Activated T-helper 17 cell treated with anti-CD3 and anti-CD28 coated beads, Interleukin-2, amount 50 U/mL, for 72 hours (primary cell): ENCODE measurements around the gene UBL4B. TPM values are rescaled to one million over a fixed set of nuclear protein-coding genes. Genes with fewer than 3 reads are reported as not detected.

Experiments used
- ATAC-seq: fragments of 150-1000 bp; cut with Tn5 transposase; replicated peaks from 2 replicates; pipeline ENCODE4 v1.10.0; 2021; ENCODE audit warnings: mild to moderate bottlenecking, moderate library complexity
- H3K27ac Mint-ChIP-seq: one replicate; pipeline ENCODE4 v1.8.0; 2022; ENCODE audit warnings: mixed read lengths
- H3K27me3 Mint-ChIP-seq: one replicate; pipeline ENCODE4 v1.8.0; 2022; ENCODE audit warnings: mixed read lengths
- H3K36me3 Mint-ChIP-seq: one replicate; pipeline ENCODE4 v1.8.0; 2022; ENCODE audit warnings: low read depth, mild to moderate bottlenecking, mixed read lengths
- H3K4me1 Mint-ChIP-seq: one replicate; pipeline ENCODE4 v1.8.0; 2022; ENCODE audit warnings: mixed read lengths
- H3K4me3 Mint-ChIP-seq: one replicate; pipeline ENCODE4 v1.8.0; 2022; ENCODE audit warnings: mild to moderate bottlenecking, mixed read lengths
- H3K9me3 Mint-ChIP-seq: one replicate; pipeline ENCODE4 v1.8.0; 2022; ENCODE audit warnings: mixed read lengths
- total RNA-seq, 2 donors: library from RNA; stranded (reverse); gene quantifications; one replicate each; pipeline ENCODE4 v1.2.3, GENCODE V29; 2022

Gene UBL4B
- total RNA-seq, 2 donors from 2014 or later = not detected

DNA sequence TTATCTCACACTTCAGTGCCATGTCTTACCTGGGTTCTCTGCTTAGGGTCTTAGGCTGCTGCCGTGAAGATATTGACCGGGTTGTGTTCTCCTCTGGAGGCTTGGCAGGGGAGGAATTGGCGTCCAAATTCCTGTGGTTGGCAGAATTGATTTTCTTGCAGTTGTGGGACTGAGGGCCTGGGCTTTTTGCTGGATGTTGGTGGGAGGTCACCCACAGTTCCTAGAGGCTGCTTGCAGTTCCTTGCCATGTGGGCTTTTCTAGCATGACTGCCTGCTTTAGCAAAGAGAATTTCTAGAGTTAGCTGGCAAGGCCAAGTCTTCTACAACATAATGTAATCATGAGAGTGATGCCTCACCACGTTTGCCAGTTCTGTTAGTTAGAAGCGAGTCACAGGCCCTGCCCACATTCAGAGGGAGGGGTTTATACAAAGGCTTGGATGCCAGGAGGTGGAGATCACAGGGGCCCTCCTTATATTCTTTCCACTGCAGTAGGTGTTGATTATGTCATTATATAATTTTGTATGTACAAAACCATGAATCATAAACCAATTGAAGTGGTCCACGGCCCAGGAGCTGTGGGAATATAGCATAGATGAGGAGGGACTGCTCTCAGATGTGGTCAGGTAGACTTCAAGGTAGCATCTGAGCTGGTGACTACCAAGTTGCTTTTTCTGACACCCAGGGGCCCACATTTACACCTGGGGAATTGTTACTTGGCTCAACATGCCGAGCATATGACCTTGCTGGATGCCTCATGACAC lies 6.6 kb downstream of the UBL4B start:
- ATAC-seq = peak; percentile 42
- Mint-ChIP-seq H3K27me3 (peaks cover 11% of the 10 kb centered on the region), H3K36me3 (peaks cover 8% of the 10 kb centered on the region), H3K4me3 (no peak overlapping the region), H3K4me1 (peaks cover 8% of the 10 kb centered on the region), H3K27ac (no peak overlapping the region), H3K9me3 (peaks cover 5% of the 10 kb centered on the region)

DNA sequence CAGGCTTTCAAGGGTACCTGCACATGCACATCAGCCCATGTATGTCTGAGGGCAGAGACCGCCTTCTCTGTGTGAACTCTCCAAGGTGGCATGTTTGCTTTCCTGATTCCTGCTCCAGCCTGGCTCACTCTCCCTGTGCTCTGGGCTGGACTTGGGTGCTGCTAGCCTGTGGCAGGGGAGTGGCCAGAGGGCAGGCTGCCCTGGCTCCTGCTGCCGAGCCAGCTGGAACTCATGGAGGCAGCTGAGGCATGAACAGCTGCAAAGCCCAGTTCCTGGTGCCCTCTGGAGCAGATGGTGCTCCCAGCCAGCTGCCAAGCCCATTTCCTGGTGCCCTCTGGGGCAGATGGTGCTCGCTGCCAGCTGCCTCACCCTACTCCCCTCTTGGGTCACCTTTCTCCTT lies 7.6 kb downstream of the UBL4B start:
- peaks cover 8% of the 10 kb centered on the region for H3K36me3 Mint-ChIP-seq
- H3K4me1 Mint-ChIP-seq = peaks cover 8% of the 10 kb centered on the region
- no peak overlapping the region for H3K4me3 Mint-ChIP-seq
- H3K27ac Mint-ChIP-seq = no peak overlapping the region
- H3K9me3 Mint-ChIP-seq = peaks cover 6% of the 10 kb centered on the region
- ATAC-seq = no peak
- H3K27me3 Mint-ChIP-seq = peaks cover 11% of the 10 kb centered on the region

DNA sequence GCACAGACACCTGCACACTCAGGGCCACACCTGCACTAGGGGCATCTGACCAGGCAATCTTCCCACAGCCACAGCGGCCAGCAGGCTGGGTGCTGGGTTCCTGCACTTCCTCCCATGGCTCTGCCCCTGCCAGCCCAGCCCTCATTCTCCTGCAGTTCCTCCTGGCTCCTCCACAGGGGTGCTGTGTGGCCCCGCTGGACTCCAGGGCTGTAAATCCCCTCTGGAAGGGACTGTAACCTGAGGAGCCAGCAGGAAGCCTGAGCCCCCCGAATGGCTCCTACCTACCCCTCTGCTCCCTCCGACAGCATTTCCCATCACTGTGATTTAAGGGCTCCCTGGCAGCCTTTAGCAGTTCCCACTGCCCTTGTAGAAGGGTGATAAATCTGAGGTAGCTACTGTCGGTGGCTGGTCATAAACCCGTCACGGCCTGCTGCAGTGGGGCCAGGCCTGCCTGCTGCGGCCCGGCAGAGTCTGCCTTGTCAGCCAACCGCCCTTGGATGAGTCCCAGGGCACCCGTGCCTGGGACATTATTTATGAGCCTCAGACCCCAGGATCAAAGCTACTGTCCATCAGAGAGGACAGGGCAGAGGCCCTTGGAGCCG lies 8.8 kb downstream of the UBL4B start:
- Mint-ChIP-seq H3K27me3 (peaks cover 12% of the 10 kb centered on the region), H3K36me3 (peaks cover 8% of the 10 kb centered on the region), H3K9me3 (peaks cover 9% of the 10 kb centered on the region), H3K27ac (peak overlapping the region; percentile 47), H3K4me1 (peaks cover 8% of the 10 kb centered on the region), H3K4me3 (no peak overlapping the region)
- ATAC-seq = no peak

DNA sequence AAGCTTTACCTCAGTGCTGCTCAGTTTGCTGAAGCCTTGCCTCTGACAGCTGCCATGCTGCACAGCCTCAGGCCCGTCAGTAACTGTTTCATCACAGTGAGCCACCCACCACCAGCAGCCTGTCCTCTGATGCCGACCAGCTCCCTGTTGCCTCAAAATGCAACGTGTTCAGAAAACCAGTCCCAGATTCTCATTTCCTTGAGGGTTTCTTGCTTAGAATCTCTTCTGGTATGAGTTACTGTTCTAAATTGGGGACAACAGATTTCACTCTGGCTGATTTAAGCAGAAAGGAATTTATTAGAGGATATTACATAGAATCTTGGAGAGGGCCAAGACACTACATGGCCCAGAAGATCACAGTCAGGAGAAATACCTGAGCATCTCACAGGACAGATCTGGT lies 11.0 kb downstream of the UBL4B start:
- peaks cover 8% of the 10 kb centered on the region for H3K4me1 Mint-ChIP-seq
- peaks cover 9% of the 10 kb centered on the region for H3K9me3 Mint-ChIP-seq

DNA sequence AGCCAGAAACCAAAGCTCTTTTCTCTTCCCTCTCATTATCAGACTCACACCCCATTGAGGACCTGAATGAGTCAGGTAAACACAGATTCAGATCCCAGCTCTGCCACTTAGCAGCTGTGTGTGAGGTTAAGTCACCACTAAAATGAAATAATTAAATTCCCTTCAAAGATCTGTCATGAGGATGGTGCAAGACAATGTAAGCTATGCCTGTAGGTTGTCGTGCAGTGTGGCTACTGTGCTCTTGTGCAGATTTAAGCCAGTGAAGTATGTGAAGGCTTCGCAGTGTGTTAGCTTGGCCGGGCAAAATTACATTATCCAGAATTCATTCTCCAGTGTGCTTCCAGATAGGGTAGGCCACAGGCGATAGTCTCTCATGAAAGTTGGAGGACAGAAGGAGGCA lies 13.6 kb downstream of the UBL4B start:
- Mint-ChIP-seq H3K27me3 (peaks cover 12% of the 10 kb centered on the region), H3K27ac (no peak overlapping the region), H3K9me3 (peaks cover 4% of the 10 kb centered on the region), H3K36me3 (peaks cover under 1% of the 10 kb centered on the region), H3K4me3 (no peak overlapping the region), H3K4me1 (peaks cover under 1% of the 10 kb centered on the region)
- ATAC-seq = no peak

More for the DNA sequence above, 11.0 kb downstream of the UBL4B start:
- Mint-ChIP-seq H3K36me3 (peaks cover 8% of the 10 kb centered on the region), H3K27me3 (peaks cover 8% of the 10 kb centered on the region), H3K27ac (no peak overlapping the region), H3K4me3 (no peak overlapping the region)
- no peak for ATAC-seq

DNA sequence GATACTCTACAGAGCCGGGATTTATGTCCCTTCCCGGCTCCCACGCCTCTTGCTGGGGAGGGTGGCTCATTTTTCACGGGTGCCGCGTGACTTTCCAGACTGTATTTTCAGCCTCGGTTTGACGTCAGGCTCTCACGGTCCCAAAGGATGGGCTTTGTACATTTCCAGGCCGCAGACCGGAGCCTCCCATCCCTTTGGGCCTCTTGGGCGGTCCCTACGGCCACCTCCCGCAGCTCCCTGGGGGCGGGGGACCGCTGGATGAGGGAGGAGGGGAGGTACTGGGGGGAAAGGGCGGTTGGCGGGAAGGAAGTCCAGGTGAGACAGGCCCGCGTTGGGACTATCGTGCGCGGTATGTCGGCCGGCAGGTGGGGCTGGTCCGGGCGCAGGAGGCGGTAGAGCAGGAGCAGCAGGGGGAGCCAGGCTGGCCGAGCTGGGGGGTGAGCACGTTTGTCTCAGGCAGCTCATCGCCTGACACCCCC lies 17.9 kb downstream of the UBL4B start:
- no peak for ATAC-seq
- Mint-ChIP-seq H3K27me3 (peaks cover 18% of the 10 kb centered on the region), H3K9me3 (no peaks in the 10 kb centered on the region), H3K4me1 (no peaks in the 10 kb centered on the region), H3K36me3 (no peaks in the 10 kb centered on the region), H3K27ac (no peak overlapping the region), H3K4me3 (no peak overlapping the region)

DNA sequence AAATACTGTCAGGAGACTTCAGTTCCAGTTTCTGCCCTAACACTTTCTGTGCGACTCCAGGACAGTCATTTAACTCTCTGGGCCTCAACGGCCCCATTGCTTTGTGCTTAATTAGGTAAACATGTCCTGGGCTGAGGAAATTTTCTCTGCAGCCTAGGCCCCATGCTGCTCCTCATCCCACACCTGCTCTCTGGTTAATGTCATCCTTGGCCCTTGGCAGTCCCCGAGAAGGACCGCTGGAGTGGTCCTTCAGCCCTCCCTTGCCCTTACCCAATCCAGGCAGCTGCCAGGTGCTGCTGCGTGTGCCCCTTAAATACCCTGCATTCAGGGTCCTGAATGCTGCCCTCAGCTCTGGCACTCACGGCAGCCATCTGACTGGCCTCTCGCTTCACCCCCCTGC lies 18.7 kb downstream of the UBL4B start:
- no peak overlapping the region for H3K27ac Mint-ChIP-seq
- H3K36me3 Mint-ChIP-seq = no peaks in the 10 kb centered on the region
- H3K9me3 Mint-ChIP-seq = no peaks in the 10 kb centered on the region
- peaks cover 25% of the 10 kb centered on the region for H3K27me3 Mint-ChIP-seq
- ATAC-seq = no peak
- no peak overlapping the region for H3K4me3 Mint-ChIP-seq
- H3K4me1 Mint-ChIP-seq = no peaks in the 10 kb centered on the region

DNA sequence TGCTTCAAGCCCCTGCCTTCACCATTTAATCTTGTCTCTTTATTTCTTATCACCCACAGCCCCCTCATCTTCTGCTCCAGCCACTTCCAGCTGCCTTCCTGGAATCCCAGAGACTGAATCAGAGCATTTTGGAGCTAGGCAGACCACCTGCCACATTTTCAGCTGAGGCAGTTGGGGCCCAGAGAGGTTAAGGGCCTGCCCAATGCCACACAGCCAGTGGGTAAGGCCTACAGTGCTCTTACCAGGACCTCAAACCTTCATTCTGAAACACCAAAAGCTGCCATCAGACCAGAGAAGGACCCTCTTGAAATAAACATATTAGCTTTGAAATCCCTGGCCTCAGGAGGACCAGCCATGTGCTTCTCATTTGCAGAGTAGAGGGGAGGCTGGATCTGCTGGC lies 20.4 kb downstream of the UBL4B start:
- H3K4me1 Mint-ChIP-seq = no peaks in the 10 kb centered on the region
- H3K36me3 Mint-ChIP-seq = no peaks in the 10 kb centered on the region
- ATAC-seq = no peak
- no peaks in the 10 kb centered on the region for H3K9me3 Mint-ChIP-seq
- H3K27me3 Mint-ChIP-seq = peaks cover 36% of the 10 kb centered on the region
- H3K27ac Mint-ChIP-seq = no peak overlapping the region
- no peak overlapping the region for H3K4me3 Mint-ChIP-seq

DNA sequence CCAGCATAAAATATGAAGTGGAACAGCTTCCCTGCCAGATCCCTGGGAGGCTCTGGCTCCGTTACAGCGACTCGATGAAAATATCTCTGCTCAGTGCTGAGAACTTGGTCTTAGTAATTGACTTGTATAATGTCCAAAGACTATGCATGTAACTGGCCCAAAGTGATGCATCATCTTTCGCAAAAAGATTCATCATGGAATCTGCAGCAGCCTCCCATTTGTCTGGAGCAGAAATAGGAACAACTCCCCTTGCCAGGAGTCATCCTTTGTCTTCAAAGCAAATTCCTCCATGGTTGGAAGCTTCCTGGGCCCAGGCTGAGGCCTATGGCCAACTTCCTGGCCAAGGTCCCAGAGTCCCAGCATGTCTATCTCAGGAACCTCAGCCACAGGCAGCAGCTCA lies 21.2 kb downstream of the UBL4B start:
- H3K4me3 Mint-ChIP-seq = no peak overlapping the region
- H3K9me3 Mint-ChIP-seq = no peaks in the 10 kb centered on the region
- no peak overlapping the region for H3K27ac Mint-ChIP-seq
- H3K4me1 Mint-ChIP-seq = no peaks in the 10 kb centered on the region
- no peak for ATAC-seq
- no peaks in the 10 kb centered on the region for H3K36me3 Mint-ChIP-seq
- peaks cover 33% of the 10 kb centered on the region for H3K27me3 Mint-ChIP-seq

DNA sequence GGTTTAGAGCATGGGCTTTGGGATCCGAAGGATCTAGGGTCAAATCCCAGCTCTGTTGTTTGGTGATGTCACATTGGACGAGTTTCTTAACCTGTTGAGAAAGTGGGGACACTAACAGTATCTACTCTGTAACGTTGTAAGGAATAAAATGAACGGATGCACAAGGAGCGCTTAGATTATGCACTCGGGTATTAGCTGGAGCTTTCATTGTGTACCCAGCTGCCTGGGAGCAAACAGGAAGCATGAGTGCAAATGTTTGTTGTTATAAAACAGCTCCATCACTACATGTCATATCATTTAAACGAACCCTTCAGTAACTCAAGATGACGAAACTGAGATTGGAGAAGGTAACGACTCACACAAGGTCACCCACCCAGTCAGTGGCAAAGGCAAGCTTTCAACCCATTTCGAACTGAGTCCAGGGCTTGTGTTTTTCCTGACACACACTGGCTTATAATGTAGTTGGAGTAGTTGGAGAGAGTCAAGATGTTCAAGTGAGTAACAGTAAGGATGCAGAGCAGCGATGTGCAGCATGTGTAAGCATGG lies 21.9 kb downstream of the UBL4B start:
- H3K36me3 Mint-ChIP-seq = no peaks in the 10 kb centered on the region
- peaks cover 36% of the 10 kb centered on the region for H3K27me3 Mint-ChIP-seq
- H3K4me3 Mint-ChIP-seq = no peak overlapping the region
- no peak overlapping the region for H3K27ac Mint-ChIP-seq
- ATAC-seq = no peak
- no peaks in the 10 kb centered on the region for H3K9me3 Mint-ChIP-seq
- H3K4me1 Mint-ChIP-seq = no peaks in the 10 kb centered on the region

DNA sequence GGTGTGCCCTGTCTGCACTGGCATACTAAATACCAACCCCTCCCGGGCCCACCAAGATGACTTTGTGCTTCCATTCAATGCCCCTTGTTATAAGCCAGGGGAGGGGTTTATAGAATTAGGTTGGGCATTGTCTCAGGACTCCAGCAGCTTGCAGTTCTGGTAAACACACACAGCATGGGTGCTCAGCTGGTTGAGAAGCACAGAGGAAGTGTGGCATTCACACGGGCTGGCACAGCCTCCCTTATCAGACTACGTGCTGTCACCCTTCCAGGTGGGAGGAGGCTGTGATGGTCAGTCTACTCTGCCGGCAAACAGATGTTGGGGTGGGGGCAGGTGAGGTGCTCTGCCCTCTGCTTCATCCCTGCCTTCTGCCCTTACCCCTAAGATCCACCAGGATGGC lies 23.0 kb downstream of the UBL4B start:
- no peak for ATAC-seq
- H3K27me3 Mint-ChIP-seq = peaks cover 43% of the 10 kb centered on the region
- H3K36me3 Mint-ChIP-seq = no peaks in the 10 kb centered on the region

DNA sequence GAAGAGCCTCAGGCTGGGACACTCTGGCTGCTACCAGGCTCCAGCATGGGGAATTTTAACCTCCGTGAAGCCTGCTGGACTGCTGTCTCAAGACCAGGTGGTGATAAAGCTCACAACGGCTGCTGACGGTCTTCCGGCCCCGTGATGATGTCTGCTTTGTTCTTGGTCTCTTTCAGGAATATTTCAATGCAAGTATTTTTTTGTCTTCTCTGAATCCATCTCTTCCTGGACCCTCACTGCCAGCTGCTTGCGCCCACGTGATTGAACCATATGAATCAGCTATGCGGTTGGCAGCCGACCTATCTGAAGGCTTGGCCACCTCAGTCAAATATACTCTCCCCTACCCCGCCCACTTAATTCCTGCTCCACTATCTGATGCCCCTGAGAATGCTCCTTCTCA lies 23.4 kb downstream of the UBL4B start:
- H3K4me1 Mint-ChIP-seq = no peaks in the 10 kb centered on the region
- no peak overlapping the region for H3K4me3 Mint-ChIP-seq
- no peaks in the 10 kb centered on the region for H3K36me3 Mint-ChIP-seq
- H3K9me3 Mint-ChIP-seq = no peaks in the 10 kb centered on the region
- ATAC-seq = no peak
- no peak overlapping the region for H3K27ac Mint-ChIP-seq
- peaks cover 43% of the 10 kb centered on the region for H3K27me3 Mint-ChIP-seq

More for the DNA sequence above, 23.0 kb downstream of the UBL4B start:
- Mint-ChIP-seq H3K9me3 (no peaks in the 10 kb centered on the region), H3K4me3 (no peak overlapping the region), H3K4me1 (no peaks in the 10 kb centered on the region), H3K27ac (no peak overlapping the region)

DNA sequence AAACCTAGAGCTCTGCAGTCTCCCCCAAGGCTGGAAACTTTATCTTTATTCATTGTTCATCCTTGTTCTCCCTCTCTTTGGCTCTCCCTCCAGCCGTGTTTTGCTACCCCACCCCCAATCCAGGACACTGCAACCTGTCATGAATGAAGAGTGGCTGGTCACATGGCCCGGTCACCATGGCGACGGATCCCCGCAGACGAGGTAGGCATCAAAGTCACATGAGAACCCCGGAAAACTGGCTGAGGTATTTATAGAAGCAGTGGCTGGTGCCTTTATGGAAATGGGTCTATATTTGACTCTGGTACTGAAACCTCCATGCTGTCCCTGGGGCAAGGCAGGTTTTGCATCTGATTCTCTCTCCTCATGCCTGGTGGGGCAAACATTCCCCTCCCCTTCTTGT lies 24.7 kb downstream of the UBL4B start:
- H3K27ac Mint-ChIP-seq = no peak overlapping the region
- H3K4me1 Mint-ChIP-seq = no peaks in the 10 kb centered on the region
- peaks cover 35% of the 10 kb centered on the region for H3K27me3 Mint-ChIP-seq
- no peak for ATAC-seq
- no peaks in the 10 kb centered on the region for H3K9me3 Mint-ChIP-seq
- H3K36me3 Mint-ChIP-seq = no peaks in the 10 kb centered on the region
- no peak overlapping the region for H3K4me3 Mint-ChIP-seq

DNA sequence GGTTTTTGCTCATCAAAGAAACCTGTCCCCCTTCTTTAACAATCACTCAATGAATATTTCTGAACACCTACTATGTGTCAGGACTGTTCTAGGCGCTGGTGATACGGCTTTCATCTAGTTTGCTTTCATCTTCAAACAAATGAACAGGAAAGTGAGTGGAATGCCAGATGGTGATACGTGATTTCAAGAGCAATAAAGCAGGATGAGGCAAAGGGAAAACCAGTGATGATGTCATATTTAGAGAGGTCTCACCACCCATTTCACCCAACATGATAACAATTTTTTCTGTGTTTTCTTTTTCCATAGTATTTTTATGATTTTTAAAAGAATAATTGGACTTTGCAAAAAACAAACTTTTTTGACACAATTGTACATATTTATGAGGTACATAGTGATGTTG lies 26.7 kb downstream of the UBL4B start:
- no peak for ATAC-seq
- Mint-ChIP-seq H3K36me3 (no peaks in the 10 kb centered on the region), H3K27me3 (peaks cover 35% of the 10 kb centered on the region), H3K27ac (no peak overlapping the region), H3K4me3 (no peak overlapping the region), H3K9me3 (no peaks in the 10 kb centered on the region), H3K4me1 (no peaks in the 10 kb centered on the region)

DNA sequence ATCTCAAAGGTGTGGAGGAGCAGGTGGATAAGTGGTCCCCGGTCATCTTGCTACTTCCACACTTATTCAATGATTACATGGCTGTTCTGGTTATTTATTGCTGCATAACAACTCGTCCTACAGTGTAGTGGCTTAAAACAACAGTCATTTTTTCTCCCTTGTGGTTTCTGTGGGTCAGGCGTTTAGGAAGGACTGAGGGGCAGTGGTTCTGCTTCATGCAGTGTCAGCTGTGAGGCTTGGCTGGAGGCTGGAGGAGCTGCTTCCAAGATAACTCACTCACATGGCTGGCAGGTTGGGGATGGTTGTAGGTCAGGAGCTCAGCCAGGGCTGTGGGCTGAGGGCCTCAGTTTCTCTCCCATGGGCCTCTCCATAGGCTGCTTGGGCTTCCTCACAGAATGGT lies 32.1 kb downstream of the UBL4B start:
- ATAC-seq = no peak
- Mint-ChIP-seq H3K27ac (no peak overlapping the region), H3K27me3 (peaks cover 9% of the 10 kb centered on the region), H3K9me3 (no peaks in the 10 kb centered on the region), H3K4me3 (no peak overlapping the region), H3K36me3 (no peaks in the 10 kb centered on the region), H3K4me1 (no peaks in the 10 kb centered on the region)
